GM18499 (cell line): ENCODE results near the gene NPFFR1.

Source experiments
- ATAC-seq: cut with Tn5 transposase; IDR thresholded peaks from one replicate; pipeline ENCODE4 v1.9.1; 2021; ENCODE audit warnings: moderate number of reproducible peaks; ENCODE audit not compliant: insufficient read depth, unreplicated experiment

Gene NPFFR1

DNA sequence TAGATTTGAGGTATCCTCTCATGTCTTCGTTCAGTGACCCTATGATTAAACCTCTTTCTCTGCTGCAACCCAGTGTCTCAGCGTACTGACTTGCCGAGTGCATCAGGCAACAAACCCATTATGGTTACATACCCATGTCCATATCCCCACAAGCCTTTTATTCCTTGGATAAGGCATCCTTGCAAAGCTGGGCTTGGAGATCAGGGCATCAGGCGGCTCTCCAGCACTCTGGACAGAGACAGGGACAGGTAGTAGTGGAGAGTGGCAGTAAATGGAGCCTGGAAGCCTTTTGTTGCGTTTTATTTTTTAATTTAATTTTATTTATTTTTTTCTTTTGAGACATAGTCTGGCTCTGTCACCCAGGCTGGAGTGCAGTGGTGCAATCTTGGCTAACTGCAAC is 32.0 kb upstream of the NPFFR1 start:
- ATAC-seq: no peak

- no peak for ATAC-seq
Measured at GRCh38 chr10:70315276-70315675, 31.5 kb upstream of the NPFFR1 start.

DNA sequence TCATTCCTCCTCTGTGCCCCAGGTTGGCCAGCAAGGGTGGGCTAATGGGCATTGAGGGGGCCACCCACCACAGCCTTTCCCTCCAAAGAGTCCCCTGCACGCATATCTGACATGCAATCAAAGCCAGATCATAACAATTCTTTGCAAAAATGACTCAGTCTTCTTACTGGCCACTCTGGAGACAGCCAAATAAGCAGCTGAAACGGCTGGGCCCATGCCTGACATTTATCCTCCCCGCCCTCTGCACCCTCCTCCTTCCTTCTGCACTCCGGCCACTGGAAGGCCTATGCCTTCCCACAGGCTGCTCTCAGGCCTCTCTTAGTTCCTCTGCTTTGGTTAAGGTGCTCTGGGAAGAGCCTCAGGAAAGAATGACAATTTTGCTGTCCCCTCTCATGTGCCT is 29.2 kb upstream of the NPFFR1 start:
- ATAC-seq: no peak

GRCh38 chr10:70312249-70312648 is 28.4 kb upstream of the NPFFR1 start:
- no peak for ATAC-seq

- no peak for ATAC-seq
Measured at GRCh38 chr10:70311698-70312097, 27.9 kb upstream of the NPFFR1 start.

- no peak for ATAC-seq
Measured at GRCh38 chr10:70309661-70310060, 25.9 kb upstream of the NPFFR1 start.

DNA sequence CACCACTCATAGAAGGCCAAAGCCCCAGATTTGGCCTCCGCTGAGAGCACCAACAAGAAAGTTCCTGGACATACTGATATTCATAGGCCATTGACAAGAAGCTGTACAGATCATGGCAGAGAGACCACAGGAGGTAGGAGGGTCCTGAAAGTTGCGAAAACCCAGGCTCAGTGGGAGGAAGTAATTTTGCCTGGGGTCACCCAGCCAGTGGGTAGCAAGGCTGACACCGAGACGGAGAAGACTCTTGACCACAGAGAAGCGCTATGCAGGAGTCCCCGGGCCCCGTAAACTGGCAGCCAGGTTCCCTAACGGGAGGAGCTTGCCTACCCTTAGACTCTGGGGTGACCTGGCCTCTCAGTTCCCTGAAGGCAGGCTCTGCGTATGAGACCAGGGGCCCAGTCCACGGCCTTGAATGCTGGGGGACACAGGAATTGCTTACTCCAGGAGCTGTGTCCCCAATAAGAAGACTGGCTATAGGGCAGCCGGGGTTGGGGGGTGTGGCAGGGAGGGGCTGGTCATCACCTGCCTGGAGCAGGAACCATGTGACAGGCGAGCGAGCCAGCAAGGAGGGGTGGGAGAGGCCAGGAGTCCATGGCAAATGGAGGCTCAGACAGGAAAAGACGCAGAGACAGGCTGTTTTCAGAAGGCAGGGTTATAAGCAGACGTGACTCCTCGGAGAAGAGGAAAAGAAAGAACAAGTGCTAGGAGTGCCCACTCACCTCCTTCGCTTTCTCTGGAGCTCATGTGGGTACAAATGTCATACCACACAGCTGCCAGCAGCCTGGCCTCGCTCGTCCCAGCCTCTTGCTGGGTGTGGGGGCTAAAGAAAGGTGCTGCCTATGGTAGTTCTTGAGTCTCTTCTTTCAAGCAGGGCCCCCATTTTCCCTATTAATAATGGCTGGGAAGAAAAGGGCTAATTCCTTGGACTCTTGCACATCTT is 24.6 kb upstream of the NPFFR1 start:
- ATAC-seq: no peak

GRCh38 chr10:70306886-70307520 is 23.2 kb upstream of the NPFFR1 start:
- ATAC-seq: no peak

DNA sequence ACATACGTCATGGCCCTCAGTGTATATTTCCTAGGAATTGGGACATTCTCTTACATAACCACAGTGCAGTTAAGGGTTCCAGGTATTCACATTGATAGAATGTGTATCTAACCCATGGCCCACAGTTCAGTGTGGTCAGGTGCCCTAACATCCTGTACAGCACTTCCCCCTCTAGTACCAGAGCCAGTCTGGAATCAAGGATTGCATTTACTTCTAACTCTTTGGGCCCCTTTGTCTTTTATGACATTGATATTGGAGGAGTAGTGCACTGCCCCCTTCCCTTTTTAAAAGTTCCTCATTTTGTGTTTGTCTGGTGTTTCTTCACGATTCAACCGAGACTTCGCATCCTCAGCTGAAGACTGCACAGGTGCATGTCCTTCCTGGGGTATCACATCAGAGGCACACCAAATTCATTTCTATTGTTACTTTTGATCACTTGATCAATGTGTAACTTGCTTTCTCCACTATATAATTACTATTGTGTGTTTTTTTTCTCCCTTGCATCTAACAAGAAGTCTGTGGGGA is 22.4 kb upstream of the NPFFR1 start:
- ATAC-seq: no peak

- ATAC-seq: no peak
Measured at GRCh38 chr10:70303730-70304129, 19.9 kb upstream of the NPFFR1 start.

- no peak for ATAC-seq
Measured at GRCh38 chr10:70302292-70302691, 18.5 kb upstream of the NPFFR1 start.

GRCh38 chr10:70300908-70301597 is 17.2 kb upstream of the NPFFR1 start:
- ATAC-seq: no peak

GRCh38 chr10:70300461-70300860 is 16.7 kb upstream of the NPFFR1 start:
- no peak for ATAC-seq

DNA sequence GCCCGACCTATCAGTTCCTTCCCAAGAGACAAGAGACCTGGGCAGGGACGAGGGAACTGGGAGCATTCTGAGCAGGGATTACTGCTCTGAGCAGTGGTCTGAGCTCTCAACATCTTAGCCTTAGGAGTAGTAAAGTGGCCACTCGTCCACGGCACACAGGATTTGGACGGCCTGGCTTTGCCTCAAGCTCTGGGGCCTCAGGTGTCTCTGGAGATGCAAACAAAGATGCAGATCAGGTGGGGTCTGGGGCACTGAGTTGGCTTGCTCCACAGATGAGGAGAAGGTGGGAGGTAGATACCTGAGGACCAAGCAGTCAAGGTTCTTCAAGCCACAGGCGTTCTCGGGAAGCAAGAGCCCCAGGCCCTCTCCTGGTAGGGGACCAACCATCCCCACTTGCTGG is 16.1 kb upstream of the NPFFR1 start:
- no peak for ATAC-seq

DNA sequence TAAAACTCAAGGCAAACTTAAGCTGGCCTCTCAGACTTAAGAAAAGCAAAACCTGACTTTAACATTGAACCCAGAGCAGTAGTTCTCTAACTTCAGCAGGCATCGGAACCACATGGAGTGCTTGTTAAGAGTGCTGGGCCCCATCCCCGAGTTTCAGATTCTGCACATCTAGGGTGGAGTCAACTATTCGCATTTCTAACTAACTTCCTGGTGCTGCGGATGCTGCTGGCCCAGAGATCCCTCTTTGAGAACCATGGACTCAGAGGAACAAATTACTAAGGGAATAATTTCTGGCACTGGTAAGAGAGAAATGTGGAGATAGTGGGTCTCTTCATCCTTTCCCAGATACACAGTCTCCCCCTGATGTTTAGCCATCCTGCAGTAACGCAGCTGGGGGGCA is 14.6 kb upstream of the NPFFR1 start:
- ATAC-seq: no peak

- ATAC-seq: no peak
Measured at GRCh38 chr10:70297224-70297623, 13.4 kb upstream of the NPFFR1 start.

DNA sequence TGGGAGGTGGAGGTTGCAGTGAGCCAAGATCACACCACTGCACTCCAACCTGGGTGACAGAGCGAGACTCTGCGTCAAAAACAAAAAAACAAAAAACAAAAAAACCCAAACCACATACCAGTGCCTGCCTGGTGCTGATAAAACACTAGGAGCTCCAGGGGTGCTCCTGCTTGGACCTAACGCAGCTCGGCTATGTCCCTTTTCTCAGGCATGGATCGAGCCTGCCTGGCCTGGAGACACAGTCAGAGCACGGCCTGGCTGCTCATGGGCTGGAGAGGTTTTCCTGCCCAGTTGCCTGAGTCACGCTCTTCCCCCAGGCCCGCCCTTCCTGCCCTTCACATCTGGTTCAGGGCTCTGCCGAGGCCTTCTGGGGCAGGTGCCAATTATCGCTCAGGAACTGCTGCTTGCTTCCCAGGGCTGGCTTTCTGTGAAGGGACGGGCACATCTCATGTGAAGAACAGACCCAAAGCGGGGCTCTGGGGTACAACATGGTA is 12.6 kb upstream of the NPFFR1 start:
- ATAC-seq: no peak

DNA sequence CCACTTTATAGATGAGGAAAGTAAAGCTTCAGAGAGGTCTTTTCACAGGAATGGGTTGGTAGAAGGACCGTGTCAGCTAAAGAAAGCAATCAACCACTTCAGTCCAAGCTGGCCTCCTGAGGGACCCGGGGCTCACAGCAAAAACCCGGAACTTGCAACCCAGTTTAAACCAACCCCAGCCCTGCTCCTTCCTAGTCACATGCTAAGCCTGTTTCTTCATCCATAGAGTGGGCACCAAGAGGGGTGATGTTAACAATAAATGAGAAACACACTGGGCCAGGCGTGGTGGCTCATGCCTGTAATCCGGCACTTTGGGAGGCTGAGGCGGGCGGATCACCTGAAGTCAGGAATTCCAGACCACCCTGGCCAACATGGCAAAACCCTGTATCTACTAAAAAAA is 12.1 kb upstream of the NPFFR1 start:
- ATAC-seq: no peak

- ATAC-seq: no peak
Measured at GRCh38 chr10:70295321-70295720, 11.5 kb upstream of the NPFFR1 start.

GRCh38 chr10:70293169-70293843 is 9.5 kb upstream of the NPFFR1 start:
- no peak for ATAC-seq
